ENCODE measurements around the gene CCDC34.

Gene CCDC34

GRCh38 chr11:27385245-27385644 is 22.2 kb upstream of the CCDC34 start:
- TF ChIP-seq GATA2 (IDR thresholded peaks at IDR 0.05; ENCODE audit: low read depth, low read length) (no peak), GATA3 (IDR thresholded peaks at IDR 0.05; ENCODE audit: low read depth, low read length) (no peak)

GRCh38 chr11:27384227-27384626 is 21.2 kb upstream of the CCDC34 start:
- TF ChIP-seq GATA2 (IDR thresholded peaks at IDR 0.05; ENCODE audit: low read depth, low read length) (no peak), GATA3 (IDR thresholded peaks at IDR 0.05; ENCODE audit: low read depth, low read length) (no peak)

- TF ChIP-seq GATA2 (IDR thresholded peaks at IDR 0.05; ENCODE audit: low read depth, low read length) (no peak), GATA3 (IDR thresholded peaks at IDR 0.05; ENCODE audit: low read depth, low read length) (no peak)
These were observed 20.6 kb upstream of the CCDC34 start for GRCh38 chr11:27383645-27384044.

GRCh38 chr11:27381238-27381666 is 18.2 kb upstream of the CCDC34 start:
- no peak for TF ChIP-seq GATA3 (IDR thresholded peaks at IDR 0.05; ENCODE audit: low read depth, low read length)
- no peak for TF ChIP-seq GATA2 (IDR thresholded peaks at IDR 0.05; ENCODE audit: low read depth, low read length)

- no peak for TF ChIP-seq GATA3 (IDR thresholded peaks at IDR 0.05; ENCODE audit: low read depth, low read length)
- no peak for TF ChIP-seq GATA2 (IDR thresholded peaks at IDR 0.05; ENCODE audit: low read depth, low read length)
These were observed 17.8 kb upstream of the CCDC34 start for GRCh38 chr11:27380771-27381170.

- no peak for TF ChIP-seq GATA2 (IDR thresholded peaks at IDR 0.05; ENCODE audit: low read depth, low read length)
- no peak for TF ChIP-seq GATA3 (IDR thresholded peaks at IDR 0.05; ENCODE audit: low read depth, low read length)
These were observed 16.4 kb upstream of the CCDC34 start for GRCh38 chr11:27379449-27379848.

GRCh38 chr11:27375370-27375769 is 12.4 kb upstream of the CCDC34 start:
- TF ChIP-seq GATA3 (IDR thresholded peaks at IDR 0.05; ENCODE audit: low read depth, low read length) = no peak
- TF ChIP-seq GATA2 (IDR thresholded peaks at IDR 0.05; ENCODE audit: low read depth, low read length) = no peak

GRCh38 chr11:27373856-27374602 is 11.0 kb upstream of the CCDC34 start:
- TF ChIP-seq GATA3 (IDR thresholded peaks at IDR 0.05; ENCODE audit: low read depth, low read length) (no peak), GATA2 (IDR thresholded peaks at IDR 0.05; ENCODE audit: low read depth, low read length) (no peak)

GRCh38 chr11:27373392-27373791 is 10.4 kb upstream of the CCDC34 start:
- TF ChIP-seq GATA2 (IDR thresholded peaks at IDR 0.05; ENCODE audit: low read depth, low read length) = no peak
- no peak for TF ChIP-seq GATA3 (IDR thresholded peaks at IDR 0.05; ENCODE audit: low read depth, low read length)

- TF ChIP-seq GATA3 (IDR thresholded peaks at IDR 0.05; ENCODE audit: low read depth, low read length) = no peak
- no peak for TF ChIP-seq GATA2 (IDR thresholded peaks at IDR 0.05; ENCODE audit: low read depth, low read length)
These were observed 9.1 kb upstream of the CCDC34 start for GRCh38 chr11:27372164-27372563.

- TF ChIP-seq GATA3 (IDR thresholded peaks at IDR 0.05; ENCODE audit: low read depth, low read length) = no peak
- TF ChIP-seq GATA2 (IDR thresholded peaks at IDR 0.05; ENCODE audit: low read depth, low read length) = no peak
These were observed 8.5 kb upstream of the CCDC34 start for GRCh38 chr11:27371489-27371888.

- no peak for TF ChIP-seq GATA3 (IDR thresholded peaks at IDR 0.05; ENCODE audit: low read depth, low read length)
- TF ChIP-seq GATA2 (IDR thresholded peaks at IDR 0.05; ENCODE audit: low read depth, low read length) = no peak
These were observed 7.4 kb upstream of the CCDC34 start for GRCh38 chr11:27370374-27370773.

- TF ChIP-seq GATA3 (IDR thresholded peaks at IDR 0.05; ENCODE audit: low read depth, low read length) (peak; percentile 87), GATA2 (IDR thresholded peaks at IDR 0.05; ENCODE audit: low read depth, low read length) (peak; percentile 94)
These were observed 4.9 kb upstream of the CCDC34 start for GRCh38 chr11:27367881-27368280.

- no peak for TF ChIP-seq GATA3 (IDR thresholded peaks at IDR 0.05; ENCODE audit: low read depth, low read length)
- TF ChIP-seq GATA2 (IDR thresholded peaks at IDR 0.05; ENCODE audit: low read depth, low read length) = no peak
These were observed 632 bp upstream of the CCDC34 start for GRCh38 chr11:27363576-27364117.

Measured in SH-SY5Y (cell line).